Fibroblast of lung (primary cell): ENCODE data around the gene ING5. TPM values are rescaled to one million over a fixed set of nuclear protein-coding genes. Genes with fewer than 3 reads are reported as not detected.

Source experiments
- DNase-seq, 2 donors: peaks; one replicate each; pipeline versions ENCODE4 v3.0.0 to v3.0.0-alpha.2; 2010; ENCODE audit warnings: low read depth in 2 of 2
- H2AFZ ChIP-seq: 2 replicates; pipeline ENCODE4 v1.5.1; 2012; ENCODE audit warnings: low read length, control low read depth, inconsistent platforms
- H3K27ac ChIP-seq: 2 replicates; pipeline ENCODE4 v1.5.1; 2011; ENCODE audit warnings: low read length, control low read depth; ENCODE audit not compliant: insufficient read depth
- H3K27me3 ChIP-seq: 2 replicates; pipeline ENCODE4 v1.5.1; 2011; ENCODE audit warnings: mild to moderate bottlenecking, low read length; ENCODE audit not compliant: control insufficient read depth, insufficient read depth
- H3K36me3 ChIP-seq: 2 replicates; pipeline ENCODE4 v1.5.1; 2011; ENCODE audit warnings: low read length; ENCODE audit not compliant: control insufficient read depth, insufficient read depth
- H3K4me1 ChIP-seq: 2 replicates; pipeline ENCODE4 v1.5.1; 2011; ENCODE audit warnings: low read length; ENCODE audit not compliant: control insufficient read depth, insufficient read depth; ENCODE audit errors: extremely low read depth
- H3K4me2 ChIP-seq: 2 replicates; pipeline ENCODE4 v1.5.1; 2011; ENCODE audit warnings: low read length, control low read depth; ENCODE audit not compliant: insufficient read depth; ENCODE audit errors: extremely low read depth
- H3K4me3 ChIP-seq, 4 experiments: fragments of 200-600 bp in 1 of 4; sonication (generic) in 1 of 4; replicated peaks in 1 of 4; 2 replicates each; pipeline ENCODE4 v1.5.1; 2011 to 2016; ENCODE audit warnings: low read length in 4 of 4, low read depth in 3 of 4, mild to moderate bottlenecking in 3 of 4, control low read depth in 2 of 4, inconsistent platforms in 1 of 4, mixed read lengths in 1 of 4; ENCODE audit not compliant: insufficient read depth in 1 of 4; ENCODE audit errors: control extremely low read depth in 1 of 4
- H3K79me2 ChIP-seq: 2 replicates; pipeline ENCODE4 v1.5.1; 2012; ENCODE audit warnings: mild to moderate bottlenecking, low read length, inconsistent platforms; ENCODE audit not compliant: control insufficient read depth, insufficient read depth
- H3K9ac ChIP-seq: 2 replicates; pipeline ENCODE4 v1.5.1; 2011; ENCODE audit warnings: mild to moderate bottlenecking, low read length, control low read depth; ENCODE audit not compliant: insufficient read depth
- H3K9me3 ChIP-seq: 2 replicates; pipeline ENCODE4 v1.5.1; 2012; ENCODE audit warnings: low read depth, low read length; ENCODE audit not compliant: control insufficient read depth, insufficient read depth
- H4K20me1 ChIP-seq: 2 replicates; pipeline ENCODE4 v1.5.1; 2011; ENCODE audit warnings: low read length; ENCODE audit not compliant: control insufficient read depth, insufficient read depth; ENCODE audit errors: extremely low read depth
- CTCF ChIP-seq, 2 donors: IDR thresholded peaks in 1 of 2; conservative IDR thresholded peaks in 1 of 2; 1 replicate in 1 of 2; 2 replicates in 1 of 2; pipeline ENCODE4 v1.5.1; 2011 to 2012; ENCODE audit warnings: low read length in 2 of 2, control low read depth in 1 of 2, inconsistent platforms in 1 of 2, low read depth in 1 of 2, mild to moderate bottlenecking in 1 of 2
- EZH2 ChIP-seq: IDR thresholded peaks from 2 replicates; pipeline ENCODE4 v1.5.1; 2012; ENCODE audit warnings: low read length, control low read depth, mild to moderate bottlenecking; ENCODE audit errors: missing control alignments
- polyA plus RNA-seq, 2 donors: library from polyadenylated mRNA; depleted of rRNA in 1 of 2; stranded (reverse) in 1 of 2; unstranded in 1 of 2; fragments of >200 nt; gene quantifications; 2 replicates each; pipeline ENCODE4 v1.2.1, GENCODE V29; 2011 to 2012; ENCODE audit warnings: missing spikeins in 1 of 2
- total RNA-seq: library from RNA; depleted of rRNA; stranded (reverse); fragments of >200 nt; gene quantifications from 2 replicates; pipeline ENCODE4 v1.2.1, GENCODE V29; 2014

The ING5 gene
- total and polyA plus RNA-seq, 2 donors (not counting 1 experiment from before 2014, with no cell fraction given): 17.4 to 27.4 TPM

DNA sequence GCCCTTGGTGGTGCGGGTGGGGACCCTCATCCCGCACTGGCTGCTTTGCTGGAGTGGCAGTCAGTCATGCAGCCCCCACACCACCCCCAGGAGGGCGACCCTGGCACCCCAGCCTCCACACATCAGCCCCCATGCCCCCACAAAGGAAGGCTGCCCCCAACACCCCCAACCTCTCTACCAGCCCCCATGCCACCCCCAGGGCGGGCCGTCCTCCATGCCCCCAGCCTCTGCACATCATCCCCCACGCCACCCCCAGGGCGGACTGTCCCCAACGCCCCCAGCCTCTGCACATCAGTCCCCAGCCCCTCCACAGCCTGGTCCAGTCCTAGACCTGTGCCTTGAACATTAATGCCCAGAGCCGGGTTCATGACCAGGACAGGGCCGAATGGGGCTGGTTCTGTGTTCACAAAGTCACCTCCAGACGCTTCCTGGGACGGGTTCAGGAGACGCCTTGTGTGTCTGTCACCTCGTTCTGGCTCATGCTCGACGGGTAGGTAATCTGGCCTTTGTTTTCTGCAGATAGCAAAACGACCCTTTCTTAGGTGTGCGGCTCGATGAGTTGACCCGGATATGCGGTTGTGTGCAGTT is 50.9 kb downstream of the ING5 start:
- DNase-seq: no peak

DNA sequence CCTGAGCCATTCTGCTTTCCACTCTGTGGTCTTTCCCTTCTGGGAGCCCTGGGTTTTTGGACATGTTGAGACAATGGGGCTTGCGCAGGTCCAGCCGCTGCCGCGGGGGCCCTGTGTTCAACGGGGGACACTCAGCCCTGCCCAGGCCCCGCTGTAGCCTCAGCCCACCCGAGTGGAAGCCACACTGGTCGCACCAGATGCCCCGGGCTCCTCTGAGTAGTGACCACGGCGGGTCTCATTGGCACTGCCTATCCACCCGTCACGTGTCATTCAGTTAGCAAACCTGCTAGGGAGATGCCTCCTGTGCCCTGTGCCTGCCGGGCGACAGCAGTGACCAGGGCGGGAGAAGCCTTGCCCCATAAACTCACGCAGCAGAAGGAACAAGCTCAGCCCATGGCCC is 51.7 kb downstream of the ING5 start:
- DNase-seq: no peak
- Histone ChIP-seq H3K9me3 (no peaks in the 10 kb centered on the region), H3K36me3 (peaks cover 15% of the 10 kb centered on the region), H4K20me1 (no peaks in the 10 kb centered on the region), H3K9ac (no peak overlapping the region), H3K79me2 (no peaks in the 10 kb centered on the region), H3K27ac (no peak overlapping the region), H2AFZ (no peak overlapping the region), H3K4me1 (no peaks in the 10 kb centered on the region), H3K27me3 (no peaks in the 10 kb centered on the region), H3K4me3 (no peak overlapping the region), H3K4me2 (no peak overlapping the region)
- no peak for TF ChIP-seq CTCF (conservative IDR thresholded peaks at IDR 0.05 in 1 of 2, IDR thresholded peaks at IDR 0.05 in 1 of 2; ENCODE audit: low read depth in 1 of 2, low read length in 2 of 2)
- no peak for TF ChIP-seq EZH2

More for the DNA sequence above, 50.9 kb downstream of the ING5 start:
- H3K4me1 ChIP-seq: no peaks in the 10 kb centered on the region
- no peaks in the 10 kb centered on the region for H4K20me1 ChIP-seq
- no peaks in the 10 kb centered on the region for H3K27me3 ChIP-seq
- H3K9me3 ChIP-seq: no peaks in the 10 kb centered on the region
- H3K27ac ChIP-seq: no peak overlapping the region
- peaks cover 15% of the 10 kb centered on the region for H3K36me3 ChIP-seq
- no peak overlapping the region for H3K4me3 ChIP-seq
- no peaks in the 10 kb centered on the region for H3K79me2 ChIP-seq
- TF ChIP-seq EZH2: no peak
- no peak for TF ChIP-seq CTCF (conservative IDR thresholded peaks at IDR 0.05 in 1 of 2, IDR thresholded peaks at IDR 0.05 in 1 of 2; ENCODE audit: low read depth in 1 of 2, low read length in 2 of 2)
- no peak overlapping the region for H3K9ac ChIP-seq
- H2AFZ ChIP-seq: no peak overlapping the region
- no peak overlapping the region for H3K4me2 ChIP-seq

DNA sequence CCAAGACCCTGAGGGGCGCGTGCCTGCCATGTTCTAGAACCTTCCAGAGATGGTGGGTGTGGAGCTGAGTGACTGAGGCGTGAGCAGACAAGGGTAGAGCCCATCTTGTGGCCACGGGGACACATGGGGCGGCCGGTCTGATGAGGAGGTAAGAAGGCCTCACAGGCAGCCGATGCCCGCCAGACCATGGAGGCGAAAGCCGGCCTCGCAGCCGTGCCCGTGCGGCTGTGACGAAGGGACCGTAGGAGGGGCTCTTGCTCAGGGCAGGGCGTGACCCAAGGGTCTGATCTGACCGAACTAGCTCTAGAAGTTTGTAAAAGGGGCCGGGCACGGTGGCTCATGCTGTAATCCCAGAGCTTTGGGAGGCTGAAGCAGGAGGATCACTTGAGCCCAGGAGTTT is 52.2 kb downstream of the ING5 start:
- no peak for DNase-seq
- H3K4me2 ChIP-seq: no peak overlapping the region

More for the DNA sequence above, 52.2 kb downstream of the ING5 start:
- TF ChIP-seq EZH2 (no peak), CTCF (conservative IDR thresholded peaks at IDR 0.05 in 1 of 2, IDR thresholded peaks at IDR 0.05 in 1 of 2; ENCODE audit: low read depth in 1 of 2, low read length in 2 of 2) (no peak)
- Histone ChIP-seq H3K36me3 (peaks cover 12% of the 10 kb centered on the region), H3K9ac (no peak overlapping the region), H2AFZ (no peak overlapping the region), H3K9me3 (no peaks in the 10 kb centered on the region), H3K27me3 (no peaks in the 10 kb centered on the region), H3K4me1 (no peaks in the 10 kb centered on the region), H3K79me2 (no peaks in the 10 kb centered on the region), H3K4me3 (no peak overlapping the region), H3K27ac (no peak overlapping the region), H4K20me1 (no peaks in the 10 kb centered on the region)
